ENCODE data around the gene FHIP2A. TPM values are rescaled to one million over a fixed set of nuclear protein-coding genes. Genes with fewer than 3 reads are reported as not detected.

FHIP2A gene
- total and polyA plus RNA-seq, 2 of the 4 experiments (the other 2 are of a cell fraction) = 10.7 to 16.5 TPM

- no peak for DNase-seq
- no peak overlapping the region for H3K14ac ChIP-seq (replicated peaks; ENCODE audit: low read depth, low read length)
- no peak overlapping the region for H3K18ac ChIP-seq (ENCODE audit: low read depth, low read length)
- no peak overlapping the region for H3K23ac ChIP-seq (ENCODE audit: low read depth, low read length)
- no peak overlapping the region for H2BK20ac ChIP-seq (ENCODE audit: low read depth, low read length)
- H2AK9ac ChIP-seq (replicated peaks; ENCODE audit: low read depth, low read length, poor library complexity) = no peak overlapping the region
- no peak overlapping the region for H3K4me2 ChIP-seq (ENCODE audit: low read depth, low read length)
- POLR2A ChIA-PET (ENCODE audit: unreplicated experiment) = no interaction called here
- H3K36me3 ChIP-seq (ENCODE audit: control insufficient read depth, insufficient read depth, low read length) = peaks cover 43% of the 10 kb centered on the region
- H4K8ac ChIP-seq (ENCODE audit: low read depth in 2 of 2, low read length in 2 of 2) = no peak overlapping the region
- CTCF ChIA-PET = no interaction called here
- H4K20me1 ChIP-seq (ENCODE audit: insufficient read depth, low read length) = no peaks in the 10 kb centered on the region
- H3K9me3 ChIP-seq (ENCODE audit: control insufficient read depth, insufficient read depth, low read length) = no peaks in the 10 kb centered on the region
- peaks cover 2% of the 10 kb centered on the region; the same call in 1 of the 2 replicates for H3K4me1 ChIP-seq (ENCODE audit: control insufficient read depth, insufficient read depth, low read length)
- H4K5ac ChIP-seq (ENCODE audit: low read depth, low read length) = no peak overlapping the region
- dilution Hi-C loops (cut with HindIII; ENCODE audit: low sequenced_read_pairs, unreplicated experiment) (no loop called here), intact Hi-C loops (cut with micrococcal nuclease) (loop anchor here (2.0 kb wide), 1 partner anchor 15 kb away; no protein-coding TSS in a partner anchor), in situ Hi-C loops (cut with MboI; ENCODE audit: low sequenced_read_pairs) (no loop called here)
- H4K91ac ChIP-seq (ENCODE audit: insufficient read depth, low read depth, low read length) = no peak overlapping the region
- no peak overlapping the region for H2BK15ac ChIP-seq (ENCODE audit: low read depth, low read length)
- H3K9me1 ChIP-seq (ENCODE audit: insufficient read depth, low read length) = peaks cover 5% of the 10 kb centered on the region
- H3K4me3 ChIP-seq (ENCODE audit: insufficient read depth, low read depth, low read length) = no peak overlapping the region
- H3K56ac ChIP-seq (ENCODE audit: extremely low read depth, insufficient read depth, low read length) = no peak overlapping the region
- BruUV-seq (replicated peaks) = no TSS peak
- ATAC-seq (ENCODE audit: low read depth) = no peak
- H2BK120ac ChIP-seq (ENCODE audit: low read depth, low read length) = no peak overlapping the region
- no peak overlapping the region for H3K4ac ChIP-seq (ENCODE audit: low read depth, low read length)
- TF ChIP-seq CEBPB (IDR thresholded peaks at IDR 0.05; ENCODE audit: low read depth, low read length) (no peak), NFE2L2 (IDR thresholded peaks at IDR 0.05; ENCODE audit: low read depth, low read length) (no peak), CTCF (conservative IDR thresholded peaks at IDR 0.05; ENCODE audit: low read depth, low read length) (no peak), POLR2A (IDR thresholded peaks at IDR 0.05; ENCODE audit: low read depth, low read length) (no peak), BHLHE40 (IDR thresholded peaks at IDR 0.05; ENCODE audit: low read depth, low read length) (no peak), CHD1 (IDR thresholded peaks at IDR 0.05; ENCODE audit: low read depth, low read length) (no peak), MXI1 (IDR thresholded peaks at IDR 0.05; ENCODE audit: borderline replicate concordance, low read depth, low read length) (no peak), RCOR1 (IDR thresholded peaks at IDR 0.05; ENCODE audit: insufficient replicate concordance, low read length) (no peak), MAFK (IDR thresholded peaks at IDR 0.05; ENCODE audit: low read depth, low read length) (no peak), USF2 (IDR thresholded peaks at IDR 0.05; ENCODE audit: low read depth, low read length) (no peak), RFX5 (IDR thresholded peaks at IDR 0.05; ENCODE audit: low read depth, low read length) (no peak), FOS (IDR thresholded peaks at IDR 0.05; ENCODE audit: low read depth, low read length) (no peak), MAZ (IDR thresholded peaks at IDR 0.05; ENCODE audit: borderline replicate concordance, low read depth, low read length) (no peak), SMC3 (IDR thresholded peaks at IDR 0.05; ENCODE audit: low read depth, low read length) (no peak), ELK1 (IDR thresholded peaks at IDR 0.05; ENCODE audit: borderline replicate concordance, low read depth, low read length) (no peak), RAD21 (IDR thresholded peaks at IDR 0.05; ENCODE audit: low read length) (no peak)
- no peak overlapping the region for H2AK5ac ChIP-seq (ENCODE audit: low read depth, low read length)
- peaks cover 11 to 33% of the 10 kb centered on the region in 2 experiments for H3K79me1 ChIP-seq (ENCODE audit: low read depth in 1 of 2, low read length in 2 of 2)
- no CpG with 5 or more reads among the region's 4 CpGs for WGBS, 2 experiments (ENCODE audit: extremely low coverage in 2 of 2, insufficient read length in 1 of 2)
- no peaks in the 10 kb centered on the region for H3K27me3 ChIP-seq (ENCODE audit: control insufficient read depth, insufficient read depth, low read length)
- H2AFZ ChIP-seq (replicated peaks; ENCODE audit: low read length, poor library complexity) = no peak overlapping the region
- no peak overlapping the region for H2BK5ac ChIP-seq (ENCODE audit: low read depth, low read length, poor library complexity, severe bottlenecking)
- H3K27ac ChIP-seq (ENCODE audit: insufficient read depth, low read length) = no peak overlapping the region
- no peak overlapping the region for H3K9ac ChIP-seq (ENCODE audit: low read depth, low read length)
Measured at GRCh38 chr10:114849674-114850073, 28.1 kb downstream of the FHIP2A start.

Data from IMR-90 (cell line).